NT2/D1 (cell line): ENCODE data around the gene SLC9A9.
A peak's percentile ranks its signal among the peaks of the same experiment; 100 is the strongest.

Experiments
- DNase-seq: peaks from one replicate; pipeline ENCODE4 v3.0.0-alpha.2; 2011; ENCODE audit warnings: low read depth, low spot score
- H3K27me3 ChIP-seq: 2 replicates; pipeline ENCODE4 v1.6.0; 2011; ENCODE audit warnings: mild to moderate bottlenecking; ENCODE audit not compliant: insufficient read length, insufficient read depth
- H3K36me3 ChIP-seq: 2 replicates; pipeline ENCODE4 v1.6.1; 2011; ENCODE audit warnings: mild to moderate bottlenecking, low read length, mixed read lengths; ENCODE audit not compliant: insufficient read depth, insufficient read length
- H3K4me1 ChIP-seq: 2 replicates; pipeline ENCODE4 v1.5.1; 2011; ENCODE audit not compliant: insufficient read depth, insufficient read length
- H3K4me3 ChIP-seq: 2 replicates; pipeline ENCODE4 v1.5.1; 2011; ENCODE audit warnings: low read depth; ENCODE audit not compliant: insufficient read length
- H3K9ac ChIP-seq: 2 replicates; pipeline ENCODE4 v1.6.0; 2011; ENCODE audit warnings: low read depth; ENCODE audit not compliant: insufficient read length
- H3K9me3 ChIP-seq: 2 replicates; pipeline ENCODE4 v1.5.1; 2011; ENCODE audit warnings: mild to moderate bottlenecking, low read length; ENCODE audit not compliant: insufficient read depth
- SUZ12 ChIP-seq: IDR thresholded peaks from 2 replicates; pipeline ENCODE4 v1.6.1; 2011; ENCODE audit not compliant: insufficient read length, insufficient read depth; ENCODE audit errors: extremely low read depth
- YY1 ChIP-seq: IDR thresholded peaks from 2 replicates; pipeline ENCODE4 v1.6.1; 2011; ENCODE audit not compliant: insufficient read length, insufficient read depth
- ZNF274 ChIP-seq: IDR thresholded peaks from 2 replicates; pipeline ENCODE4 v1.6.1; 2011; ENCODE audit warnings: mild to moderate bottlenecking, low read depth, low read length

SLC9A9 gene

DNA sequence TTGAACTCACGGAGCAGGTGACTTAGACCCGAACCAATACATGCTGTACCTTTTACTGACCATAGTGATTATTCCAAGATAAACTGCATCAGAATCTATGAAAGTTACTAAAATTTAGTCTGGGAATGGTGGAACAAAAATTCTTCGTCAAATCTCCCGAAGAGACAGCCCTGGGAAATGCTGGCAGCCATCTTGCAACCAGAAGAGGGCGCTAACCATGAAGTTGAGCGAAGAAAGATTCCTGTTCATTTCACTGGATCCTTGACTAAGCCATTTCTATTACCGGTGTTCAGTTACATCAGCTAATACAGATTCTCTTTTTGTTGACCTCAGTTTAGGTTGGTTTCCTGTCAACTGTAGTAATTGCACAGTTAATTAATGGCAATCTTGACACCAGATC lies 199.6 kb downstream of the SLC9A9 start:
- Histone ChIP-seq H3K27me3 (no peaks in the 10 kb centered on the region), H3K9me3 (no peaks in the 10 kb centered on the region), H3K4me3 (no peak overlapping the region), H3K36me3 (no peaks in the 10 kb centered on the region), H3K4me1 (no peaks in the 10 kb centered on the region), H3K9ac (no peak overlapping the region)
- no peak for DNase-seq
- TF ChIP-seq ZNF274, result no peak
- no peak for TF ChIP-seq SUZ12
- TF ChIP-seq YY1, result no peak

DNA sequence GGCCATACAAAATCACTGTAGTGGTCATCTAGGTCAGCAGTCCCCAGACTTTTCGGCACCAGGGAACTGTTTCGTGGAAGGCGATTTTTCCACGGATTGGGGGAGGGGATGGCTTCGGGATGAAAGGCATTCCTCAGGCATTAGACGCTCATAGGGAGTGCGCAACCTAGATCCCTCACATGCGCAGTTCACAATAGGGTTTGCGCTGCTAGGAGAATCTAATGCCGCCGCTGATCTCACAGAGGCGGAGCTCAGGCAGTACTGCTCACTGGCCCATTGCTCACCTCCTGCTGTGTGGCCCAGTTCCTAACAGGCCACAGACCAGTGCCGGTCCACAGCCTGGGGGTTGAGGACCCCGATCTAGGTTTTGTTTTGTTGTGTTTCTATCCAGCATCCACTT lies 200.1 kb downstream of the SLC9A9 start:
- Histone ChIP-seq H3K9ac (no peak overlapping the region), H3K4me3 (no peak overlapping the region), H3K9me3 (no peaks in the 10 kb centered on the region), H3K4me1 (no peaks in the 10 kb centered on the region), H3K36me3 (no peaks in the 10 kb centered on the region), H3K27me3 (no peaks in the 10 kb centered on the region)
- DNase-seq, result no peak
- TF ChIP-seq YY1, result no peak
- TF ChIP-seq ZNF274, result no peak
- no peak for TF ChIP-seq SUZ12

- no peak overlapping the region for H3K9ac ChIP-seq
- TF ChIP-seq YY1 (no peak), SUZ12 (no peak), ZNF274 (no peak)
- H3K4me3 ChIP-seq, result no peak overlapping the region
- H3K4me1 ChIP-seq, result no peaks in the 10 kb centered on the region
- no peaks in the 10 kb centered on the region for H3K9me3 ChIP-seq
- no peaks in the 10 kb centered on the region for H3K36me3 ChIP-seq
- peak; percentile 79 for DNase-seq
- H3K27me3 ChIP-seq, result no peaks in the 10 kb centered on the region
Measured at GRCh38 chr3:143644370-143645089, 203.7 kb downstream of the SLC9A9 start.

GRCh38 chr3:143643905-143644304 lies 204.4 kb downstream of the SLC9A9 start:
- Histone ChIP-seq H3K4me3 (no peak overlapping the region), H3K4me1 (no peaks in the 10 kb centered on the region), H3K9ac (no peak overlapping the region), H3K27me3 (no peaks in the 10 kb centered on the region), H3K36me3 (no peaks in the 10 kb centered on the region), H3K9me3 (no peaks in the 10 kb centered on the region)
- DNase-seq, result no peak
- TF ChIP-seq SUZ12 (no peak), YY1 (no peak), ZNF274 (no peak)

GRCh38 chr3:143640774-143641173 lies 207.5 kb downstream of the SLC9A9 start:
- TF ChIP-seq SUZ12 (no peak), YY1 (no peak), ZNF274 (no peak)
- H3K9me3 ChIP-seq, result no peaks in the 10 kb centered on the region
- H3K27me3 ChIP-seq, result no peaks in the 10 kb centered on the region
- H3K4me3 ChIP-seq, result no peak overlapping the region
- no peaks in the 10 kb centered on the region for H3K4me1 ChIP-seq
- no peak for DNase-seq
- H3K9ac ChIP-seq, result no peak overlapping the region
- no peaks in the 10 kb centered on the region for H3K36me3 ChIP-seq

DNA sequence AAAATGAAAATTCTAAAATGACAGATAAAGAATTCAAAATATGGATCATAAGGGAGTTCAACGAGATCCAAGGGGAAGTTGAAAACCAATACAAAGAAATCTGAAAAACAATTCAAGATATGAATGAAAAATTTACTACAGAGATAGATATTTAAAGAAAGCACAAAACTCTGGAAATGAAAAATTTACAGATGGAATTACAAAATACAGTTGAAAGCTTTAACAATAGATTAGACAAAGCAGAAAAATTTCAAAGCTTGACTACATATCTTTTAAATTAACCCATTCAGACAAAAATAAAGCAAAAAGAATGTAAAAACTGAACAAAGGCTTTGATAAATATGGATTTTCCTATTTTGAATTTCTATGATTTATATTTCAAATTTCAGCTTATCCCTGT lies 211.1 kb downstream of the SLC9A9 start:
- Histone ChIP-seq H3K4me1 (no peaks in the 10 kb centered on the region), H3K27me3 (no peaks in the 10 kb centered on the region), H3K9me3 (no peaks in the 10 kb centered on the region), H3K4me3 (no peak overlapping the region), H3K9ac (no peak overlapping the region), H3K36me3 (no peaks in the 10 kb centered on the region)
- no peak for TF ChIP-seq ZNF274
- TF ChIP-seq SUZ12, result no peak
- no peak for TF ChIP-seq YY1
- no peak for DNase-seq

GRCh38 chr3:143634991-143635390 lies 213.3 kb downstream of the SLC9A9 start:
- Histone ChIP-seq H3K9ac (no peak overlapping the region), H3K4me3 (no peak overlapping the region), H3K36me3 (no peaks in the 10 kb centered on the region), H3K27me3 (no peaks in the 10 kb centered on the region), H3K4me1 (no peaks in the 10 kb centered on the region), H3K9me3 (no peaks in the 10 kb centered on the region)
- DNase-seq, result no peak
- TF ChIP-seq ZNF274 (no peak), YY1 (no peak), SUZ12 (no peak)
